Activated naive CD4-positive, alpha-beta T cell treated with anti-CD3 and anti-CD28 coated beads, Interleukin-2, amount 50 U/mL, for 72 hours (primary cell): ENCODE results near the gene SLC50A1. TPM values are rescaled to one million over a fixed set of nuclear protein-coding genes. Genes with fewer than 3 reads are reported as not detected.

Experiments used
- ATAC-seq, 2 donors: fragments of 150-1000 bp; cut with Tn5 transposase; 2 replicates each; pipeline ENCODE4 v1.10.0; 2021; ENCODE audit warnings: mild to moderate bottlenecking in 2 of 2, moderate library complexity in 2 of 2
- DNase-seq, 2 donors: peaks; one replicate each; pipeline ENCODE4 v3.0.0; 2021 to 2022; ENCODE audit warnings: low spot score in 2 of 2
- H3K27ac Mint-ChIP-seq, 2 donors: one replicate each; pipeline ENCODE4 v1.8.0; 2022; ENCODE audit warnings: mild to moderate bottlenecking in 2 of 2, mixed read lengths in 2 of 2
- H3K36me3 Mint-ChIP-seq, 2 donors: one replicate each; pipeline ENCODE4 v1.8.0; 2022; ENCODE audit warnings: mixed read lengths in 2 of 2
- H3K9me3 Mint-ChIP-seq, 2 donors: one replicate each; pipeline ENCODE4 v1.8.0; 2022; ENCODE audit warnings: mixed read lengths in 2 of 2
- total RNA-seq, 2 donors: library from RNA; stranded (reverse); gene quantifications; one replicate each; pipeline ENCODE4 v1.2.3, GENCODE V29; 2022

The SLC50A1 gene
- total RNA-seq, 2 donors from 2014 or later, result 47.4 to 49.4 TPM

DNA sequence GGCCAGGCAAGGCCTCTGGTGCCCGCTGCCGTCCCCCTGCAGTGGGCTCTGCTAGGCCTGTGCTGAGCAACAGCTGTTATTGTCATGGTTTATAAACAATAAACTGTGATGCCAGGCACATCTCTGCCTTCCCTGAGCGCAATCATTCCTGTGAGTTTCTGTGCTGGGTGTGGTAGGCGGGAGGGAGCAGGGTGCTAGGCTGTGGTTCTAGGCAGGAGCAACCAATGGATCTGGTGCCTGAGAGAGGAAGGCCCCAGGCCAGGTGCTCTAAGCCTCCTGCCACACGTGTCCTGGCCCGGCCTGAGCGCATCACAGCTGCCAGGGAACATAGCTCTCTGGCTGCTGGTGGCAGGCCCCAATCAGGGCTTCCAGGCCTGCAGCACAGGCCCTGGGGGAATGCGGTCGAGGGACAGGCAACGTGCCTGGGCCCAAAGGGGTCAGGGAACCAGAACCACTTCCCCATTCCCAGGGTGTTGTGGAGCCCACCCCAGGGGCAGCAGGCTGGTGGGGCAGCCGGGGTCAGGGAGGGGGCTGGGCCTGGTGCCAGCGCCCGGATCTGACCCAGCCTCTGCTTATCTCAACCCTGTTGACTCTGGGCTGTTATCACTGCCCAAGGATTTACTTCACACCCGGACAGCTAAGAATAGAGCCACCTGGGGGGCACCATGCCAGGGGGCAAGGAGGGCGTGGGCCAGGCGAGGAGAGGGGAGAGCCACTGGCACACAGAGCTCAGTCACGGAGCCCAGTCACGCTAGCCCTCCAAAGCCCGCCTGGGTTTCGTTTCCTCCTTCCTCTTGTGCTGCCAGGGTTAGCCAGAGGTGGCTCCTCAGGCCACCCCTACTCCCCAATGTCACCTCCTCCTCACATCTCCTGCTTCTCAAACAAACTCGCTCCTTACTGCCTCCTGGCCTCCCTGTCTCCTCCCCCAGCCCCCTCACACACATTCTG, 49.5 kb downstream of the SLC50A1 start:
- Mint-ChIP-seq H3K36me3 (no peaks in the 10 kb centered on the region), H3K9me3 (no peaks in the 10 kb centered on the region), H3K27ac (peak overlapping the region; percentile 31 to 63)
- DNase-seq, result no peak
- ATAC-seq, result peak; percentile 6 to 15

DNA sequence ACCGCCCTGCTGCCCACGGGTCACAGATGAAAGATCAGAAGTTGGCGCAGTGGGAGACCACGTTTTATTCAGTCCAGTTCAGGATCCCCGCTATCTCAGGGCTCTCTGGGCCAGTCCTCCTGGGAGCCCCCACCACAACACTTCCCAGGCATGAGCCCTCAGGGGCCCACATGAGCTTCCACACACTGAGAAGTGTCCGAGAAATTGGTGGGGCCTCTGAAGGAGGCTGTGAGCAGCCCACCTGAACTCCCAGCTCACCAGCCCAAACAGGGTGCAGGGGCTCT, 50.1 kb downstream of the SLC50A1 start:
- Mint-ChIP-seq H3K9me3 (no peaks in the 10 kb centered on the region), H3K27ac (peak overlapping the region; percentile 25 to 31), H3K36me3 (no peaks in the 10 kb centered on the region)
- no peak for ATAC-seq
- no peak for DNase-seq

- Mint-ChIP-seq H3K9me3 (no peaks in the 10 kb centered on the region), H3K27ac (peak overlapping the region; percentile 25 to 31), H3K36me3 (no peaks in the 10 kb centered on the region)
- ATAC-seq, result no peak
- no peak for DNase-seq
These were observed 50.6 kb downstream of the SLC50A1 start for GRCh38 chr1:155186067-155186793.

DNA sequence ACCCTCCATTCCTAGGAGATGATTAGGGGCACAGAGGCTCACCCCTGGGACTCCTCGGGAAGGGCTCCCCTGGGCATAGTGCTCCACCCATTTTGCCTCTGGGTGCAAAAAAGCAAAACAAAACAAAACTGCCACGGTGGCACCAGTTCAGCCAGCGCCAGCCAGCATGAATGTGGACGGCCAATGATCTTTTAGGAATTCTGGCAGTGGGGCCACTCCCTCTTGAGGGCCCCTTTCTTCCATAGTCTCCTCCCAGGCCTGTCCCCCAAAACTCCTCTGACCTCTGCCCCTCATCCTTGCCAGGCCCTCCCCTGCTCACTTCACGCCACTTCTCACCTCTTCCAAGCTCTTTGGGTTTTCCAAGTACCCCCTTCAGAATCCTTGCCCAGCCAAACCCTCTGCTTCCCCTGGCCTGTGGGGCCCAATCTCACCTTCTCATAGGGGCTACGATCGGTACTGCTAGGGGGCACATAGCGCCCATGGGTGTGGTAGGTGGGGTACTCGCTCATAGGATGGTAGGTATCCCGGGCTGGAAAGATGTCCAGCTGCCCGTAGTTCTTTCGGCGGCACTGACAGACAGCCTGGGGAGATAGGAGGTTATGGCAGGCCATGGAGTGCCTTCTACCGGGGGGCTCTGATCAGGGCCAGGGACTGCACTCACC, 51.3 kb downstream of the SLC50A1 start:
- Mint-ChIP-seq H3K9me3 (no peaks in the 10 kb centered on the region), H3K27ac (peak overlapping the region; percentile 25 to 69), H3K36me3 (no peaks in the 10 kb centered on the region)
- ATAC-seq, result no peak
- no peak for DNase-seq

- peak overlapping the region in 1 of 2 donors; percentile 78 for H3K27ac Mint-ChIP-seq
- ATAC-seq (no peak), DNase-seq (no peak)
- H3K9me3 Mint-ChIP-seq, result no peaks in the 10 kb centered on the region
- H3K36me3 Mint-ChIP-seq, result no peaks in the 10 kb centered on the region
These were observed 51.8 kb downstream of the SLC50A1 start for GRCh38 chr1:155187456-155187891.

DNA sequence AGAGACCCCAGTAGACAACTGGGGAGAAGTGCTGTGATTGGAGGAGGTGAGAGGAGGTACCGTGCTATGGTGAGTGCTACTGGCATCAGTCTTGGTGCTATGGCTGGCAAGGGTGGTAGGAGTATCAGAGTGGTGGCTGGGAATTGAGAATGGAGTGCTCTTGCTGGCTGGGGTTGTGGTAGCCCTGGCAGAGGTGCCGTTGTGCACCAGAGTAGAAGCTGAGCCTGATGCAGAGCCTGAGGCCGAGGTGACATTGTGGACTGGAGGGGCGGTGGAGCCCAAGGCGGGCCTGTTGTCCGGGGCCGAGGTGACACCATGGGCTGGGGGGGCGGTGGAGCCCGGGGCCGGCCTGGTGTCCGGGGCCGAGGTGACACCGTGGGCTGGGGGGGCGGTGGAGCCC, 52.6 kb downstream of the SLC50A1 start:
- DNase-seq (no peak), ATAC-seq (no peak)
- peak overlapping the region; percentile 72 to 78 for H3K27ac Mint-ChIP-seq
- no peaks in the 10 kb centered on the region for H3K9me3 Mint-ChIP-seq
- H3K36me3 Mint-ChIP-seq, result no peaks in the 10 kb centered on the region

Other genes with a start within 250 kb of the SLC50A1 start
- gene PMVK, start 199.1 kb upstream of the SLC50A1 start, total RNA-seq, result 10 to 100 TPM; 12.2 to 34.2 TPM
- 10 to 100 TPM; 40.9 to 41.1 TPM for gene PBXIP1, start 179.8 kb upstream of the SLC50A1 start, total RNA-seq
- 10 to 100 TPM; 27.7 to 55.3 TPM for gene PYGO2, start 174.1 kb upstream of the SLC50A1 start, total RNA-seq
- 10 to 100 TPM; 50.3 to 76.2 TPM for gene SHC1, start 165.1 kb upstream of the SLC50A1 start, total RNA-seq
- gene CKS1B, start 161.2 kb upstream of the SLC50A1 start, total RNA-seq, result 100 to 1,000 TPM; 202 to 308 TPM
- gene FLAD1, start 152.5 kb upstream of the SLC50A1 start, total RNA-seq, result 10 to 100 TPM; 40.8 to 41.9 TPM
- under 1 TPM; 0.66 to 0.68 TPM for gene LENEP, start 142.3 kb upstream of the SLC50A1 start, total RNA-seq
- gene ZBTB7B, start 133.1 kb upstream of the SLC50A1 start, total RNA-seq, result 100 to 1,000 TPM in 1 of 2 donors, 10 to 100 TPM in 1; 97.4 to 184 TPM
- gene DCST2, start 102.1 kb upstream of the SLC50A1 start, total RNA-seq, result 1 to 10 TPM; 1.5 to 1.8 TPM
- under 1 TPM in 1 of 2 donors, not detected in 1; 0.34 TPM for gene DCST1, start 102.0 kb upstream of the SLC50A1 start, total RNA-seq
- 10 to 100 TPM; 49.9 to 52.8 TPM for gene ADAM15, start 84.5 kb upstream of the SLC50A1 start, total RNA-seq
- 1 to 10 TPM; 5.7 to 9.5 TPM for gene EFNA4, start 72.1 kb upstream of the SLC50A1 start, total RNA-seq
- 10 to 100 TPM in 1 of 2 donors, 1 to 10 TPM in 1; 1.7 to 12.6 TPM for gene EFNA3, start 57.0 kb upstream of the SLC50A1 start, total RNA-seq
- 1 to 10 TPM in 1 of 2 donors, under 1 TPM in 1; 0.68 to 1.6 TPM for gene EFNA1, start 8.0 kb upstream of the SLC50A1 start, total RNA-seq
- 10 to 100 TPM; 26.4 to 40.8 TPM for gene DPM3, start 4.7 kb downstream of the SLC50A1 start, total RNA-seq
- 100 to 1,000 TPM; 106 to 162 TPM for gene KRTCAP2, start 37.5 kb downstream of the SLC50A1 start, total RNA-seq
- 10 to 100 TPM in 1 of 2 donors, 1 to 10 TPM in 1; 6.8 to 15.2 TPM for gene TRIM46, start 38.0 kb downstream of the SLC50A1 start, total RNA-seq
- gene THBS3, start 72.0 kb downstream of the SLC50A1 start, total RNA-seq, result 10 to 100 TPM; 17.2 to 23.6 TPM
- 10 to 100 TPM; 46.6 to 57.2 TPM for gene MTX1, start 72.8 kb downstream of the SLC50A1 start, total RNA-seq
- gene ENTREP3, start 119.6 kb downstream of the SLC50A1 start, total RNA-seq, result 10 to 100 TPM; 14.3 to 45.8 TPM
- 100 to 1,000 TPM in 1 of 2 donors, 10 to 100 TPM in 1; 98.9 to 107 TPM for gene SCAMP3, start 126.5 kb downstream of the SLC50A1 start, total RNA-seq
- gene CLK2, start 137.7 kb downstream of the SLC50A1 start, total RNA-seq, result 100 to 1,000 TPM in 1 of 2 donors, 10 to 100 TPM in 1; 90.7 to 106 TPM
- 1 to 10 TPM; 3.9 to 4.8 TPM for gene HCN3, start 141.6 kb downstream of the SLC50A1 start, total RNA-seq
- gene PKLR, start 165.6 kb downstream of the SLC50A1 start, total RNA-seq, result under 1 TPM in 1 of 2 donors, not detected in 1; 0.14 TPM
- 100 to 1,000 TPM; 349 to 372 TPM for gene FDPS, start 173.0 kb downstream of the SLC50A1 start, total RNA-seq
- 10 to 100 TPM; 23.1 to 28.7 TPM for gene RUSC1, start 185.0 kb downstream of the SLC50A1 start, total RNA-seq